Posterior cingulate gyrus (tissue), 11 donors: ENCODE results near the gene KCNC2.

Experiments used
- DNase-seq, 10 donors: peaks; one replicate each; pipeline versions ENCODE4 v3.0.0 to v3.0.0-alpha.2; 2020 to 2021; ENCODE audit warnings: mixed read lengths in 3 of 10
- intact Hi-C: fragments of 100-400 bp; cut with DNase I; formaldehyde crosslinking; loops from one replicate; pipeline ENCODE4 v1.15.1; 2023

The KCNC2 gene

GRCh38 chr12:75170640-75171185 is 38.9 kb downstream of the KCNC2 start:
- intact Hi-C loops: no loop called here
- DNase-seq: no peak

- no peak for DNase-seq
- intact Hi-C loops: no loop called here
Measured at GRCh38 chr12:75162845-75163244, 46.8 kb downstream of the KCNC2 start.

GRCh38 chr12:75161488-75161887 is 48.2 kb downstream of the KCNC2 start:
- intact Hi-C loops: no loop called here

GRCh38 chr12:75157385-75157784 is 52.3 kb downstream of the KCNC2 start:
- intact Hi-C loops: no loop called here
- DNase-seq: no peak

More at GRCh38 chr12:75161488-75161887, 48.2 kb downstream of the KCNC2 start:
- no peak for DNase-seq

GRCh38 chr12:75155962-75156361 is 53.7 kb downstream of the KCNC2 start:
- intact Hi-C loops: no loop called here
- no peak for DNase-seq

GRCh38 chr12:75154388-75154787 is 55.3 kb downstream of the KCNC2 start:
- no peak for DNase-seq
- intact Hi-C loops: no loop called here

GRCh38 chr12:75139196-75139595 is 70.4 kb downstream of the KCNC2 start:
- no peak for DNase-seq
- intact Hi-C loops: no loop called here

GRCh38 chr12:75137896-75138295 is 71.7 kb downstream of the KCNC2 start:
- intact Hi-C loops: no loop called here

GRCh38 chr12:75135026-75135425 is 74.6 kb downstream of the KCNC2 start:
- intact Hi-C loops: no loop called here
- no peak for DNase-seq

More at GRCh38 chr12:75137896-75138295, 71.7 kb downstream of the KCNC2 start:
- no peak for DNase-seq

GRCh38 chr12:75130811-75131210 is 78.8 kb downstream of the KCNC2 start:
- DNase-seq: no peak

GRCh38 chr12:75129275-75129674 is 80.4 kb downstream of the KCNC2 start:
- DNase-seq: no peak
- intact Hi-C loops: no loop called here

More at GRCh38 chr12:75130811-75131210, 78.8 kb downstream of the KCNC2 start:
- intact Hi-C loops: no loop called here

- DNase-seq: no peak
- intact Hi-C loops: no loop called here
Measured at GRCh38 chr12:75121036-75121705, 88.5 kb downstream of the KCNC2 start.

- DNase-seq: peak in 1 of 10 donors; percentile 31
- intact Hi-C loops: no loop called here
Measured at GRCh38 chr12:75120311-75120711, 89.3 kb downstream of the KCNC2 start.

- intact Hi-C loops: no loop called here
- peak in 2 of 10 donors; percentile 4 to 48 for DNase-seq
Measured at GRCh38 chr12:75116646-75117198, 92.9 kb downstream of the KCNC2 start.

- DNase-seq: no peak
- intact Hi-C loops: no loop called here
Measured at GRCh38 chr12:75115748-75116147, 93.9 kb downstream of the KCNC2 start.

- intact Hi-C loops: no loop called here
- DNase-seq: no peak
Measured at GRCh38 chr12:75103822-75104221, 105.8 kb downstream of the KCNC2 start.

- intact Hi-C loops: no loop called here
- DNase-seq: no peak
Measured at GRCh38 chr12:75101781-75102180, 107.9 kb downstream of the KCNC2 start.

- intact Hi-C loops: no loop called here
- no peak for DNase-seq
Measured at GRCh38 chr12:75099210-75099609, 110.4 kb downstream of the KCNC2 start.

- intact Hi-C loops: no loop called here
- DNase-seq: no peak
Measured at GRCh38 chr12:75097003-75097402, 112.6 kb downstream of the KCNC2 start.

- intact Hi-C loops: no loop called here
- no peak for DNase-seq
Measured at GRCh38 chr12:75087654-75088053, 122.0 kb downstream of the KCNC2 start.

- no peak for DNase-seq
Measured at GRCh38 chr12:75086091-75087038, 123.3 kb downstream of the KCNC2 start.

More at GRCh38 chr12:75086091-75087038, 123.3 kb downstream of the KCNC2 start:
- intact Hi-C loops: no loop called here
